Stimulated activated CD4-positive, alpha-beta T cell treated with anti-CD3 and anti-CD28 coated beads, Interleukin-12 subunit alpha, Interleukin-12 subunit beta, amount 100 ng/mL, for 48 hours (primary cell): Measurements from ENCODE around the gene CNTNAP1.

Experiments
- DNase-seq, 3 donors: peaks; one replicate each; pipeline ENCODE4 v3.0.0-alpha.2; 2020; ENCODE audit warnings: low read depth in 2 of 3, low spot score in 1 of 3

CNTNAP1 gene

GRCh38 chr17:42684929-42685556 lies 2.7 kb downstream of the CNTNAP1 start:
- DNase-seq, result no peak

GRCh38 chr17:42685831-42686230 lies 3.5 kb downstream of the CNTNAP1 start:
- no peak for DNase-seq

- DNase-seq, result no peak
Observed at GRCh38 chr17:42686520-42687128, 4.3 kb downstream of the CNTNAP1 start.

- no peak for DNase-seq
Observed at GRCh38 chr17:42687707-42688320, 5.5 kb downstream of the CNTNAP1 start.

- DNase-seq, result no peak
Observed at GRCh38 chr17:42690596-42690995, 8.3 kb downstream of the CNTNAP1 start.

- no peak for DNase-seq
Observed at GRCh38 chr17:42691021-42691545, 8.8 kb downstream of the CNTNAP1 start.

- no peak for DNase-seq
Observed at GRCh38 chr17:42692489-42692888, 10.2 kb downstream of the CNTNAP1 start.

GRCh38 chr17:42694524-42694923 lies 12.2 kb downstream of the CNTNAP1 start:
- no peak for DNase-seq

GRCh38 chr17:42695500-42695899 lies 13.2 kb downstream of the CNTNAP1 start:
- no peak for DNase-seq

- DNase-seq, result no peak
Observed at GRCh38 chr17:42697108-42697811, 14.9 kb downstream of the CNTNAP1 start.

- no peak for DNase-seq
Observed at GRCh38 chr17:42698736-42699414, 16.5 kb downstream of the CNTNAP1 start.

- DNase-seq, result no peak
Observed at GRCh38 chr17:42699415-42699740, 17.0 kb downstream of the CNTNAP1 start.

GRCh38 chr17:42700586-42701289 lies 18.4 kb downstream of the CNTNAP1 start:
- no peak for DNase-seq

GRCh38 chr17:42702446-42702845 lies 20.1 kb downstream of the CNTNAP1 start:
- no peak for DNase-seq

GRCh38 chr17:42704490-42704836 lies 22.1 kb downstream of the CNTNAP1 start:
- no peak for DNase-seq

GRCh38 chr17:42704837-42705494 lies 22.6 kb downstream of the CNTNAP1 start:
- DNase-seq, result peak; percentile 25 to 40 (median 38)

GRCh38 chr17:42706732-42707131 lies 24.4 kb downstream of the CNTNAP1 start:
- peak in 2 of 3 donors; percentile 41 to 43 for DNase-seq

- no peak for DNase-seq
Observed at GRCh38 chr17:42708588-42708987, 26.3 kb downstream of the CNTNAP1 start.

- DNase-seq, result no peak
Observed at GRCh38 chr17:42709561-42709960, 27.2 kb downstream of the CNTNAP1 start.

- DNase-seq, result peak in 1 of 3 donors; percentile 32
Observed at GRCh38 chr17:42720996-42721583, 38.8 kb downstream of the CNTNAP1 start.
